ENCODE measurements around the gene PRPF4. TPM values are rescaled to one million over a fixed set of nuclear protein-coding genes. Genes with fewer than 3 reads are reported as not detected.

Gene PRPF4
- total and polyA plus RNA-seq, 9 of the 15 experiments (the other 6 are each of a cell fraction or from before 2014, with no cell fraction given) = 25.8 to 66.0 (median 39.8) TPM

GRCh38 chr9:113310538-113310937 lies 35.1 kb downstream of the PRPF4 start:
- no peak overlapping the region for H3K4me3 ChIP-seq
- H3K36me3 ChIP-seq (ENCODE audit: control insufficient read depth, insufficient read depth, low read length) = no peaks in the 10 kb centered on the region
- H3K9ac ChIP-seq (ENCODE audit: insufficient read depth in 1 of 2, low read depth in 2 of 2, low read length in 2 of 2) = no peak overlapping the region
- no peak for FAIRE-seq
- H3K4me2 ChIP-seq (ENCODE audit: insufficient read depth, low read length) = no peak overlapping the region
- no peaks in the 10 kb centered on the region; a peak in 1 of 5 replicates for H3K4me1 ChIP-seq (replicated peaks in 1 of 2; ENCODE audit: control insufficient read depth in 2 of 2, insufficient read depth in 2 of 2, low read length in 2 of 2)
- no peak for DNase-seq (ENCODE audit: extremely low read depth in 1 of 4, low spot score in 3 of 4)
- H3K9me1 ChIP-seq (ENCODE audit: control insufficient read depth, insufficient read depth, low read length) = no peaks in the 10 kb centered on the region
- no peaks in the 10 kb centered on the region for H3K79me2 ChIP-seq (ENCODE audit: control insufficient read depth, insufficient read depth, low read length)
- BruUV-seq (replicated peaks) = no TSS peak
- H3K27ac ChIP-seq (ENCODE audit: extremely low read depth, low read depth, low read length) = no peak overlapping the region
- intact Hi-C loops (cut with micrococcal nuclease) = no loop called here
- in situ Hi-C loops (cut with MboI) = no loop called here
- H3K9me3 ChIP-seq (replicated peaks; ENCODE audit: control insufficient read depth, insufficient read depth, low read depth, low read length) = no peaks in the 10 kb centered on the region
- ATAC-seq = no peak
- H3K27me3 ChIP-seq (ENCODE audit: control insufficient read depth in 2 of 2, insufficient read depth in 2 of 2, low read length in 2 of 2) = peaks cover 4 to 25% of the 10 kb centered on the region in 2 experiments; a peak in 4 of 5 replicates
- POLR2A ChIA-PET = interaction anchor here (0.6 to 1.1 kb wide), 3 partner anchors 11 to 325 kb away, joined by 3 to 5 read pairs (median 3); no protein-coding TSS in a partner anchor
- WGBS (ENCODE audit: insufficient coverage, low coverage, missing lambda C conversion rate) = 5% methylated on average over 3 of the region's 3 CpGs
- CTCF ChIA-PET (ENCODE audit: low intra/inter-chr PET ratio) = interaction anchor here (0.6 to 1.3 kb wide), 3 partner anchors 96 to 499 kb away, joined by 3 to 5 read pairs (median 3); no protein-coding TSS in a partner anchor
- no peaks in the 10 kb centered on the region for H4K20me1 ChIP-seq (replicated peaks; ENCODE audit: control insufficient read depth, insufficient read depth, low read length)
- TF ChIP-seq ESRRA (IDR thresholded peaks at IDR 0.05; ENCODE audit: borderline replicate concordance, low read depth) = peak; percentile 52; the same call in 1 of the 2 replicates
- TF ChIP-seq ZZZ3 (IDR thresholded peaks at IDR 0.05) = no peak
- no peak overlapping the region for H2AFZ ChIP-seq (ENCODE audit: low read depth, low read length)

DNA sequence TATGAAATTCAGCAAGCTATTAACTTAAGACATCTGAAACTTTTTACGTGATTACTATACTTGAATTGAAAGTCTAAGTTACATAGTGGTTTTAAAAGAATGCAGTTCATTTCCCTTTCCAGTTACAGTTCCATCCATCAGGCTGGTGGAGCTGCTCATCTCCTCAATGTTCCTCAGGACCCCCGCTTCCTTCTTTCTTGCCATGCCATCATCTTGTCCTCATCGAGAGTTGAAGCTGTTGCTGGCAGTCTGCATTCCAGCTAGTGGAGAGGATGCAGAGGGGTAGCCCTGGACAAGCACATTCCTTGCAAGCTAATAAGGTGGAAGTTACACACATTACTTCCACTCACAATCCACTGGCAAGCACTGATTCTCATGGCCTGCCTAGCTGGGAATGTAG lies 36.5 kb downstream of the PRPF4 start:
- 7% methylated on average over 3 of the region's 3 CpGs for WGBS (ENCODE audit: insufficient coverage, low coverage, missing lambda C conversion rate)
- Histone ChIP-seq H3K79me2 (ENCODE audit: control insufficient read depth, insufficient read depth, low read length) (no peaks in the 10 kb centered on the region), H3K36me3 (ENCODE audit: control insufficient read depth, insufficient read depth, low read length) (no peaks in the 10 kb centered on the region), H3K9me1 (ENCODE audit: control insufficient read depth, insufficient read depth, low read length) (no peaks in the 10 kb centered on the region), H4K20me1 (replicated peaks; ENCODE audit: control insufficient read depth, insufficient read depth, low read length) (no peaks in the 10 kb centered on the region), H3K4me3 (no peak overlapping the region), H3K9me3 (replicated peaks; ENCODE audit: control insufficient read depth, insufficient read depth, low read depth, low read length) (no peaks in the 10 kb centered on the region), H3K9ac (ENCODE audit: insufficient read depth in 1 of 2, low read depth in 2 of 2, low read length in 2 of 2) (no peak overlapping the region), H2AFZ (ENCODE audit: low read depth, low read length) (no peak overlapping the region), H3K4me1 (replicated peaks in 1 of 2; ENCODE audit: control insufficient read depth in 2 of 2, insufficient read depth in 2 of 2, low read length in 2 of 2) (no peaks in the 10 kb centered on the region; a peak in 1 of 5 replicates), H3K4me2 (ENCODE audit: insufficient read depth, low read length) (no peak overlapping the region), H3K27ac (ENCODE audit: extremely low read depth, low read depth, low read length) (no peak overlapping the region), H3K27me3 (ENCODE audit: control insufficient read depth in 2 of 2, insufficient read depth in 2 of 2, low read length in 2 of 2) (peaks cover 7 to 32% of the 10 kb centered on the region in 2 experiments; a peak in 4 of 5 replicates)
- FAIRE-seq = no peak
- POLR2A ChIA-PET = interaction anchor here (0.5 to 1.6 kb wide), 8 partner anchors 8 to 1691 kb away, joined by 3 to 8 read pairs (median 4); partner anchors contain the start of genes C9orf43, CDC26, POLE3 and PRPF4
- in situ Hi-C loops (cut with MboI) = no loop called here
- CTCF ChIA-PET (ENCODE audit: low intra/inter-chr PET ratio) = no interaction called here
- ATAC-seq = no peak
- intact Hi-C loops (cut with micrococcal nuclease) = no loop called here
- no peak for DNase-seq (ENCODE audit: extremely low read depth in 1 of 4, low spot score in 3 of 4)
- TF ChIP-seq SIN3A (IDR thresholded peaks at IDR 0.05; ENCODE audit: borderline replicate concordance in 2 of 2, control insufficient read depth in 1 of 2, low read depth in 2 of 2, low read length in 2 of 2) (no peak), MTA1 (IDR thresholded peaks at IDR 0.05; ENCODE audit: borderline replicate concordance) (no peak), SOX6 (IDR thresholded peaks at IDR 0.05) (no peak), SNIP1 (IDR thresholded peaks at IDR 0.05; ENCODE audit: low read depth) (no peak), LCOR (CRISPR knock-in tag; IDR thresholded peaks at IDR 0.05) (no peak), CBX5 (IDR thresholded peaks at IDR 0.05; ENCODE audit: borderline replicate concordance, low read depth) (no peak), SUPT5H (IDR thresholded peaks at IDR 0.05) (no peak), ZKSCAN8 (CRISPR knock-in tag; IDR thresholded peaks at IDR 0.05) (no peak), KLF1 (tag; IDR thresholded peaks at IDR 0.05) (no peak)
- TF ChIP-seq, protein P1, sequence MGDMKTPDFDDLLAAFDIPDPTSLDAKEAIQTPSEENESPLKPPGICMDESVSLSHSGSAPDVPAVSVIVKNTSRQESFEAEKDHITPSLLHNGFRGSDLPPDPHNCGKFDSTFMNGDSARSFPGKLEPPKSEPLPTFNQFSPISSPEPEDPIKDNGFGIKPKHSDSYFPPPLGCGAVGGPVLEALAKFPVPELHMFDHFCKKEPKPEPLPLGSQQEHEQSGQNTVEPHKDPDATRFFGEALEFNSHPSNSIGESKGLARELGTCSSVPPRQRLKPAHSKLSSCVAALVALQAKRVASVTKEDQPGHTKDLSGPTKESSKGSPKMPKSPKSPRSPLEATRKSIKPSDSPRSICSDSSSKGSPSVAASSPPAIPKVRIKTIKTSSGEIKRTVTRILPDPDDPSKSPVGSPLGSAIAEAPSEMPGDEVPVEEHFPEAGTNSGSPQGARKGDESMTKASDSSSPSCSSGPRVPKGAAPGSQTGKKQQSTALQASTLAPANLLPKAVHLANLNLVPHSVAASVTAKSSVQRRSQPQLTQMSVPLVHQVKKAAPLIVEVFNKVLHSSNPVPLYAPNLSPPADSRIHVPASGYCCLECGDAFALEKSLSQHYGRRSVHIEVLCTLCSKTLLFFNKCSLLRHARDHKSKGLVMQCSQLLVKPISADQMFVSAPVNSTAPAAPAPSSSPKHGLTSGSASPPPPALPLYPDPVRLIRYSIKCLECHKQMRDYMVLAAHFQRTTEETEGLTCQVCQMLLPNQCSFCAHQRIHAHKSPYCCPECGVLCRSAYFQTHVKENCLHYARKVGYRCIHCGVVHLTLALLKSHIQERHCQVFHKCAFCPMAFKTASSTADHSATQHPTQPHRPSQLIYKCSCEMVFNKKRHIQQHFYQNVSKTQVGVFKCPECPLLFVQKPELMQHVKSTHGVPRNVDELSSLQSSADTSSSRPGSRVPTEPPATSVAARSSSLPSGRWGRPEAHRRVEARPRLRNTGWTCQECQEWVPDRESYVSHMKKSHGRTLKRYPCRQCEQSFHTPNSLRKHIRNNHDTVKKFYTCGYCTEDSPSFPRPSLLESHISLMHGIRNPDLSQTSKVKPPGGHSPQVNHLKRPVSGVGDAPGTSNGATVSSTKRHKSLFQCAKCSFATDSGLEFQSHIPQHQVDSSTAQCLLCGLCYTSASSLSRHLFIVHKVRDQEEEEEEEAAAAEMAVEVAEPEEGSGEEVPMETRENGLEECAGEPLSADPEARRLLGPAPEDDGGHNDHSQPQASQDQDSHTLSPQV (IDR thresholded peaks at IDR 0.05) = no peak
- no TSS peak for BruUV-seq (replicated peaks)

Data from K562 (cell line).